Measurements from ENCODE around the gene DNAH11.

DNA sequence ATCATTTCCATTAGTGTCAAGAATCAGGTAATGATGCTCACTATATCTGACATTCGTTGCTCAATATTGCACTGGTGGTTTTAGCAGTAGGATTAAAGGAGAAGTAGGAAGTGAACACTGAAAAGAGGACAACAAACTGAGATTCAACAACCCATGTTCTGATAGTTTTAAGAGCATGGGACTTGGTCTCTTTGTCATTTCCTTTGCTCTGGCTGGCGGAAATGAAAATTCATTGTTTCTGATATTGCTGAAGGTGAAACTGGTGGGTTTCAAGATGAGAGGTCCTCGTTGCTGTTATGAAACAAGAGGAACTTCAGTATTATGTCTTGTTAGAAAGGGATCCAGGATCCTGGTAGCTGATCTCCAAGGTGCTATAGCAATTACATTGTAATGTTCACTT lies 129.0 kb downstream of the DNAH11 start:
- TF ChIP-seq FOXM1 (CRISPR knock-in tag; IDR thresholded peaks at IDR 0.05): no peak
- TF ChIP-seq ZNF12 (CRISPR knock-in tag; IDR thresholded peaks at IDR 0.05): no peak
- no peak for TF ChIP-seq RAD21 (CRISPR knock-in tag; IDR thresholded peaks at IDR 0.05)
- TF ChIP-seq, protein P1, sequence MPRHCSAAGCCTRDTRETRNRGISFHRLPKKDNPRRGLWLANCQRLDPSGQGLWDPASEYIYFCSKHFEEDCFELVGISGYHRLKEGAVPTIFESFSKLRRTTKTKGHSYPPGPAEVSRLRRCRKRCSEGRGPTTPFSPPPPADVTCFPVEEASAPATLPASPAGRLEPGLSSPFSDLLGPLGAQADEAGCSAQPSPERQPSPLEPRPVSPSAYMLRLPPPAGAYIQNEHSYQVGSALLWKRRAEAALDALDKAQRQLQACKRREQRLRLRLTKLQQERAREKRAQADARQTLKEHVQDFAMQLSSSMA (CRISPR knock-in tag; IDR thresholded peaks at IDR 0.05): no peak
- no peak for TF ChIP-seq RXRA (CRISPR knock-in tag; IDR thresholded peaks at IDR 0.05)
- TF ChIP-seq SPEN (CRISPR knock-in tag; IDR thresholded peaks at IDR 0.05; ENCODE audit: low read depth): no peak

Measured in HepG2 (cell line).